HepG2 (cell line): ENCODE data around the gene JPH2. TPM values are rescaled to one million over a fixed set of nuclear protein-coding genes. Genes with fewer than 3 reads are reported as not detected.

Source experiments
- ATAC-seq: fragments of 200-7000 bp; cut with Tn5 transposase; 3 replicates; pipeline ENCODE4 v1.9.1; 2020; ENCODE audit warnings: mild to moderate bottlenecking, moderate library complexity
- BruUV-seq: library from RNA; stranded (reverse); fragments of 400-500 nt; replicated peaks from 2 replicates; lab custom pipeline; 2021; lab: Mats Ljungman, UMichigan
- CTCF ChIA-PET: fragments of 300-600 bp; formaldehyde crosslinking; extraction: SDS; loops from one replicate; lab custom pipeline; 2021; ENCODE audit warnings: low total read pairs, inconsistent platforms, low intra/inter-chr PET ratio; lab: Yijun Ruan, JAX
- POLR2A ChIA-PET: fragments of 350-600 bp; sonication (Branson Sonifier 250); formaldehyde crosslinking; loops from one replicate; lab custom pipeline; 2020; ENCODE audit warnings: antibody characterized with exemption, inconsistent platforms; lab: Yijun Ruan, JAX
- DNase-seq: peaks from one replicate; pipeline ENCODE4 v3.0.0-alpha.2; 2015; ENCODE audit warnings: low spot score
- FAIRE-seq: peaks from 3 replicates; lab custom pipeline; 2011; peaks lifted over from hg19 to GRCh38; lab: Jason Lieb, UNC
- H2AFZ ChIP-seq: one replicate; pipeline ENCODE4 v1.6.1; 2011; ENCODE audit warnings: low read length, inconsistent platforms
- H3K27ac ChIP-seq: fragments of 300-600 bp; 3 replicates; pipeline ENCODE4 v1.8.0; 2011; ENCODE audit warnings: mixed run types, mild to moderate bottlenecking, mixed read lengths, low read length, inconsistent platforms; ENCODE audit not compliant: insufficient read depth; ENCODE audit errors: extremely low read length
- H3K27me3 ChIP-seq, 2 experiments: fragments of 200-600 bp in 1 of 2; 2 replicates in 1 of 2; 3 replicates in 1 of 2; pipeline versions ENCODE4 v1.6.0 to v1.8.0; 2011; ENCODE audit warnings: low read length in 2 of 2, mild to moderate bottlenecking in 2 of 2, moderate library complexity in 2 of 2, inconsistent platforms in 1 of 2; ENCODE audit not compliant: insufficient read depth in 2 of 2, control insufficient read depth in 1 of 2
- H3K36me3 ChIP-seq, 2 experiments: fragments of 200-600 bp in 1 of 2; replicated peaks in 1 of 2; 2 replicates in 1 of 2; 3 replicates in 1 of 2; pipeline versions ENCODE4 v1.5.1 to v1.8.0; 2011; ENCODE audit warnings: low read length in 2 of 2, inconsistent platforms in 1 of 2; ENCODE audit not compliant: insufficient read depth in 2 of 2, control insufficient read depth in 1 of 2
- H3K4me1 ChIP-seq: 2 replicates; pipeline ENCODE4 v1.5.1; 2012; ENCODE audit warnings: low read length, inconsistent platforms; ENCODE audit not compliant: insufficient read depth
- H3K4me2 ChIP-seq: 2 replicates; pipeline ENCODE4 v1.6.0; 2011; ENCODE audit warnings: low read depth, low read length, inconsistent platforms
- H3K4me3 ChIP-seq, 3 experiments: fragments of 200-600 bp in 1 of 3; sonication (generic), shearing (Covaris generic) in 1 of 3; replicated peaks in 1 of 3; 2 replicates each; pipeline ENCODE4 v1.5.1; 2011 to 2016; ENCODE audit warnings: low read length in 3 of 3, inconsistent platforms in 2 of 3, low read depth in 2 of 3, mild to moderate bottlenecking in 2 of 3, control low read depth in 1 of 3, mixed read lengths in 1 of 3; ENCODE audit not compliant: insufficient read depth in 1 of 3
- H3K79me2 ChIP-seq: one replicate; pipeline ENCODE4 v1.6.1; 2011; ENCODE audit warnings: low read length, inconsistent platforms; ENCODE audit not compliant: insufficient read depth
- H3K9ac ChIP-seq: 2 replicates; pipeline ENCODE4 v1.6.0; 2011; ENCODE audit warnings: mild to moderate bottlenecking, low read depth, low read length, inconsistent platforms; ENCODE audit not compliant: insufficient read depth
- H3K9me3 ChIP-seq: 2 replicates; pipeline ENCODE4 v1.5.1; 2012; ENCODE audit warnings: mild to moderate bottlenecking, low read length
- H4K20me1 ChIP-seq: 2 replicates; pipeline ENCODE4 v1.6.0; 2011; ENCODE audit warnings: inconsistent platforms, mild to moderate bottlenecking, low read length, moderate library complexity; ENCODE audit not compliant: insufficient read depth
- HINFP ChIP-seq: sonication (generic); formaldehyde crosslinking; IDR thresholded peaks from 2 replicates; pipeline ENCODE4 v1.4.0; 2020; ENCODE audit warnings: low read depth, mild to moderate bottlenecking, missing genetic modification reagents
- NR2F2 ChIP-seq: IDR thresholded peaks from 2 replicates; pipeline ENCODE4 v1.6.1; 2012; ENCODE audit warnings: low read depth, inconsistent platforms, borderline replicate concordance
- PAX8 ChIP-seq: sonication (generic); formaldehyde crosslinking; IDR thresholded peaks from 2 replicates; pipeline ENCODE4 v1.8.0; 2022; ENCODE audit warnings: mild to moderate bottlenecking, missing genetic modification reagents, borderline replicate concordance
- SRSF1 ChIP-seq: fragments of 200-400 bp; formaldehyde crosslinking; optimal IDR thresholded peaks from 2 replicates; pipeline ENCODE3; 2017; ENCODE audit warnings: mild to moderate bottlenecking, low read depth, low read length, moderate library complexity
- ZBTB20 ChIP-seq: sonication (generic); formaldehyde crosslinking; IDR thresholded peaks from 2 replicates; pipeline ENCODE4 v1.8.1; 2023; ENCODE audit warnings: missing genetic modification reagents, low read depth, mild to moderate bottlenecking, borderline replicate concordance
- ZNF235 ChIP-seq: sonication (generic); formaldehyde crosslinking; IDR thresholded peaks from 2 replicates; pipeline ENCODE4 v1.8.1; 2023; ENCODE audit warnings: mild to moderate bottlenecking, missing genetic modification reagents, borderline replicate concordance
- ZNF292 ChIP-seq: sonication (generic); formaldehyde crosslinking; IDR thresholded peaks from 2 replicates; pipeline ENCODE4 v1.8.1; 2022; ENCODE audit warnings: mild to moderate bottlenecking, low read depth, missing genetic modification reagents, borderline replicate concordance
- WGBS: methylation state at CpG from one replicate; pipeline ENCODE4 v1.1.6; 2017; ENCODE audit warnings: low lambda C conversion rate; 5-methylcytosine and 5-hydroxymethylcytosine counted together
- in situ Hi-C: cut with HindIII; loops from 2 replicates; pipeline ENCODE4 v1.10.0; 2017; ENCODE audit warnings: low pct_unique_long_range_greater_than_20kb; ENCODE audit not compliant: extremely low pct_ligation_motif_present
- intact Hi-C: fragments of 100-400 bp; cut with micrococcal nuclease; formaldehyde crosslinking; loops from one replicate; pipeline ENCODE4 v1.10.0; 2022; ENCODE audit not compliant: unreplicated experiment
- polyA plus RNA-seq, 8 experiments: library from polyadenylated mRNA; depleted of rRNA in 3 of 8; stranded (reverse) in 7 of 8; unstranded in 1 of 8; fragments of >200 nt; fragmentation: Illumina TruSeq in 4 of 8; extraction: Trizol in 4 of 8; gene quantifications; 2 replicates each; pipeline versions ENCODE4 v1.2.1 to v1.2.3, GENCODE V29; 2011 to 2016; ENCODE audit warnings: low read depth in 4 of 8, missing spikeins in 1 of 8, mixed read lengths in 1 of 8; ENCODE audit not compliant: insufficient read depth in 1 of 8
- total RNA-seq, 5 experiments: library from RNA; depleted of rRNA; stranded (reverse); fragments of >200 nt; fragmentation: Illumina TruSeq; extraction: Trizol; gene quantifications; 2 replicates each; pipeline ENCODE4 v1.2.3, GENCODE V29; 2016; ENCODE audit warnings: low read depth in 1 of 5
- TF ChIP-seq, protein P1 (sequence below): sonication (generic); formaldehyde crosslinking; conservative IDR thresholded peaks from 2 replicates; pipeline ENCODE4 v1.4.0; 2020; ENCODE audit warnings: missing genetic modification reagents

The JPH2 gene
- total and polyA plus RNA-seq, 2 of the 13 experiments (the other 11 are each of a cell fraction or from before 2014, with no cell fraction given), result 0.42 TPM; not detected in 1

GRCh38 chr20:44174996-44175765 lies 11.8 kb downstream of the JPH2 start:
- H3K36me3 ChIP-seq, result no peaks in the 10 kb centered on the region
- H3K27ac ChIP-seq, result no peak overlapping the region
- FAIRE-seq, result no peak
- H4K20me1 ChIP-seq, result no peaks in the 10 kb centered on the region
- no peak for DNase-seq
- H2AFZ ChIP-seq, result no peak overlapping the region
- TF ChIP-seq HINFP (no peak), NR2F2 (no peak), SRSF1 (no peak), ZBTB20 (CRISPR knock-in tag) (no peak), ZNF292 (CRISPR knock-in tag) (no peak), ZNF235 (no peak), PAX8 (CRISPR knock-in tag) (no peak)
- TF ChIP-seq, protein P1, sequence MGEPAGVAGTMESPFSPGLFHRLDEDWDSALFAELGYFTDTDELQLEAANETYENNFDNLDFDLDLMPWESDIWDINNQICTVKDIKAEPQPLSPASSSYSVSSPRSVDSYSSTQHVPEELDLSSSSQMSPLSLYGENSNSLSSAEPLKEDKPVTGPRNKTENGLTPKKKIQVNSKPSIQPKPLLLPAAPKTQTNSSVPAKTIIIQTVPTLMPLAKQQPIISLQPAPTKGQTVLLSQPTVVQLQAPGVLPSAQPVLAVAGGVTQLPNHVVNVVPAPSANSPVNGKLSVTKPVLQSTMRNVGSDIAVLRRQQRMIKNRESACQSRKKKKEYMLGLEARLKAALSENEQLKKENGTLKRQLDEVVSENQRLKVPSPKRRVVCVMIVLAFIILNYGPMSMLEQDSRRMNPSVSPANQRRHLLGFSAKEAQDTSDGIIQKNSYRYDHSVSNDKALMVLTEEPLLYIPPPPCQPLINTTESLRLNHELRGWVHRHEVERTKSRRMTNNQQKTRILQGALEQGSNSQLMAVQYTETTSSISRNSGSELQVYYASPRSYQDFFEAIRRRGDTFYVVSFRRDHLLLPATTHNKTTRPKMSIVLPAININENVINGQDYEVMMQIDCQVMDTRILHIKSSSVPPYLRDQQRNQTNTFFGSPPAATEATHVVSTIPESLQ (CRISPR knock-in tag), result no peak
- CTCF ChIA-PET, result no interaction called here
- POLR2A ChIA-PET, result no interaction called here
- no peak overlapping the region for H3K4me3 ChIP-seq
- intact Hi-C loops, result no loop called here
- H3K79me2 ChIP-seq, result no peaks in the 10 kb centered on the region
- H3K4me2 ChIP-seq, result no peak overlapping the region
- H3K27me3 ChIP-seq, result peaks cover 10 to 66% of the 10 kb centered on the region in 2 experiments; a peak in 4 of 5 replicates
- H3K9ac ChIP-seq, result no peak overlapping the region
- H3K9me3 ChIP-seq, result no peaks in the 10 kb centered on the region
- no peak for ATAC-seq
- in situ Hi-C loops, result no loop called here
- no peaks in the 10 kb centered on the region for H3K4me1 ChIP-seq
- BruUV-seq, result no TSS peak
- WGBS, result 49% methylated on average over 13 of the region's 13 CpGs
